Activated naive CD8-positive, alpha-beta T cell (primary cell): ENCODE results near the gene HS3ST2.
"Not testable (repeated sequence)": the region's sequence is repeated elsewhere in the genome, so short reads cannot be mapped to it uniquely, and the experiment has no call there.

Experiments used
- H3K27ac Mint-ChIP-seq: one replicate; pipeline ENCODE4 v1.8.0; 2021; ENCODE audit warnings: mixed read lengths
- H3K27me3 Mint-ChIP-seq: one replicate; pipeline ENCODE4 v1.8.0; 2021; ENCODE audit warnings: mixed read lengths
- H3K36me3 Mint-ChIP-seq: one replicate; pipeline ENCODE4 v1.8.0; 2021; ENCODE audit warnings: mixed read lengths
- H3K4me1 Mint-ChIP-seq: one replicate; pipeline ENCODE4 v1.8.0; 2021; ENCODE audit warnings: low read depth, mixed read lengths
- H3K4me3 Mint-ChIP-seq: one replicate; pipeline ENCODE4 v1.8.0; 2021; ENCODE audit warnings: mild to moderate bottlenecking, mixed read lengths
- H3K9me3 Mint-ChIP-seq: one replicate; pipeline ENCODE4 v1.8.0; 2021; ENCODE audit warnings: low read depth, mixed read lengths

HS3ST2 gene

DNA sequence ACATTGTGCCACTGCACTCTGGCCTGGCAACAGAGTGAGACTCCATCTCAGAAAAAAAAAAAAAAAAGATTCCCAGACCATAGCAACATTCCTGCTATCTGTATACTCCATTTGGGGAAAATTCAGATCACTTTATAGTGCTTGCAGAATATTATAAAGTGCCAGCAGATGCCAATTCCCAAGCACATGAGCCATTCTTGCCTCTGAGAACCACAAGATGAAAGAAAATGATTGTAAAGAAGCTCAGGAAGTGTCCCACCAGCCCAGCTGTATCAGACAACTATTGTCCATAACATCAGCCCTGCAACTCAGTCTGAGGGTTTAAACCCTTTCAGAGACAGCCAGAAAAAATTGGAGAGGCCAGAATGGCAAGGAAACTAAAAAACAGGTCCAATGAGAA, 69.0 kb downstream of the HS3ST2 start:
- Mint-ChIP-seq H3K4me3 (no peak overlapping the region), H3K9me3 (no peaks in the 10 kb centered on the region), H3K4me1 (no peaks in the 10 kb centered on the region), H3K36me3 (no peaks in the 10 kb centered on the region), H3K27ac (no peak overlapping the region), H3K27me3 (peaks cover 2% of the 10 kb centered on the region)

DNA sequence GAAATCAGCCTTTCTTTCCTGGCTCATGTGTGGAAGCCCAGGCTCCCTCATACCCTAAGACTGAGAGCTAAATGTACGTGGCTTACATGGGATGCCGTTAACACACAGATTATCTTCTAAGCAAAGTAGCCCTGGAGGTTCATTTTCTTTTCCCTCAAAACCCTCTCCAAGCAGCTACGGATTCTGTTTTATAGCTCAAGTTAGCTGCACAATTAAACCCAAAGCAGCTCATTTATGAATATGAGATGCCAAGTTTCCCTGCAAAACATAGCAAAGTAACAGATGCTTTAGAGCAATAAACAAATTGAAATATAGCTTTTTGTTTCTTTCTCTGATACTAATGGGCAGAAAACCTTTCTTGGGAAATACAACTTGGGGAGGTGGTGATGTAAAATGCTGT, 72.0 kb downstream of the HS3ST2 start:
- Mint-ChIP-seq H3K9me3 (no peaks in the 10 kb centered on the region), H3K4me1 (no peaks in the 10 kb centered on the region), H3K4me3 (no peak overlapping the region), H3K27me3 (peaks cover 2% of the 10 kb centered on the region), H3K27ac (no peak overlapping the region), H3K36me3 (no peaks in the 10 kb centered on the region)

DNA sequence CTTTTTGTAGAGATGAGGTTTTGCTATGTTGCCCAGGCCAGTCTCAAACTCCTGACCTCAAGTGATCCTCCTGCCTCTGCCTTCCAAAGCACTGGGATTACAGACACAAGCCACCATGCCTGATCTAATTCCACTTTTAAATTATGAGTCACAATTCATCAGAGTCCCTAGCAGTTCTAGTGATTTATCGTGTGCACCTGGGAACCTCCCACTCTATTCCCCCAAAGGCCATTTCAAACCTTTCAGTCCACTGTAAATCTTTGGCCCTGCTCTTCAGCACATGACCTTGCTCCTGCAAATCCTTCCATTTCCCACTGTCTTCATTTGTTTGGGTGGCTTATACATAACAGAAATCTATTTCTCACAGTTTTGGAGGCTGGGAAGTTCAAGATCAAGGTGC, 73.0 kb downstream of the HS3ST2 start:
- no peaks in the 10 kb centered on the region for H3K4me1 Mint-ChIP-seq
- no peaks in the 10 kb centered on the region for H3K9me3 Mint-ChIP-seq
- H3K36me3 Mint-ChIP-seq, result no peaks in the 10 kb centered on the region
- H3K4me3 Mint-ChIP-seq, result no peak overlapping the region
- peaks cover 2% of the 10 kb centered on the region for H3K27me3 Mint-ChIP-seq
- H3K27ac Mint-ChIP-seq, result no peak overlapping the region

DNA sequence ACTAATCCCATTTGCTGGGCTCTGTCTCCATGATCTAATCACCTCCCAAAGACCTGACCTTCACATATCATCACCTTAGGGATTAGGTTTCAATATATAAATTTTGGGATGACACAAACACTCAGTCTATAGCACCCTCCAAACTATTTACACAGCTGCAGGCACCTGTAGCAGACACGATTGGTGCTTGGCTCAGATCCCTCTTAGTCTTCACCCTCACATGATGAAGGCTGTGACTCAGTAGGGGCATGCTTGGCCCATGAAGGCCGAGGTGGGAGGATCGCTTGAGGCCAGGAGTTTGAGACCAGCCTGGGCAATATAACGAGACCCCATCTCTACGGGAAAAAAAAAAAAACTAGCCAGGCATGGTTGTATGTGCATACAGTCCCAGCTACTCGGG, 73.5 kb downstream of the HS3ST2 start:
- Mint-ChIP-seq H3K27me3 (peaks cover 2% of the 10 kb centered on the region), H3K4me1 (no peaks in the 10 kb centered on the region), H3K36me3 (no peaks in the 10 kb centered on the region), H3K4me3 (no peak overlapping the region), H3K27ac (no peak overlapping the region), H3K9me3 (no peaks in the 10 kb centered on the region)

DNA sequence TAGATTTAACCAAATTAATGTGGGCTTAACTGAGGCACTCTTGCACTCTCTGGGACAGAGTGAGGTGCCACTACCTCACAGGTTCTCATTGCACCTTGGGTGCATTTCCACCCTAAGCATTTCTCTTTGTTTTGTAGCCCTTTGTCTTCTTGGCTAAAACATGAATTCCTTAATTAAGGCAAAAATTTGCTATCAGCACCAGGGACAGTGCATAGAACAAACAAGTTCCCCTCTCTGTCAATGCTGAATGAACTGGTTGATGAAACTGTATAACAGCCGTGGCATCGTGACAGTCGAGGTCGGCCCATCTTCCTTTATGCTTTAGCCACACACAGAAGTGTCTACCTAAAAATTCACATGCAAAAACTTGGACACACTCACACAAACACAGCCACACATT, 74.8 kb downstream of the HS3ST2 start:
- Mint-ChIP-seq H3K27me3 (peaks cover 3% of the 10 kb centered on the region), H3K9me3 (no peaks in the 10 kb centered on the region), H3K27ac (no peak overlapping the region), H3K36me3 (no peaks in the 10 kb centered on the region), H3K4me3 (no peak overlapping the region), H3K4me1 (no peaks in the 10 kb centered on the region)

DNA sequence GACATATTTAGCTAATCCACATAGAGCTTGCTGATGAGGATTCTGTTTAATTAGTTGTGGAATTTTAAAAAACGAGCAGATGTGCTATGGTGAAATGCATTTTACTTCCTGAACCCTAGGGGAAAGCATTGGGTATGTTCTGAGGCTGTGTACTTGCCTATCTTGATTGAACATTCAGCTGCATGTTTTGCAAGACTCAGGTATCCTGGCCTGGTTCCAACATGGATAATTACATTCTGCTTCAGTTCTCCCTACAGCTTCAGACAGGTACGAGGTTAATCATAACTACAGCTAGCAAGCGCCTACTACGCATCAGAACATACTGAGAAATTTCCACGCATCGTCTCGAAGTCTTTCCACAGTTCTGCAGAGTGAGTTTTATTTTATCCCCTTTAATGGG, 77.0 kb downstream of the HS3ST2 start:
- H3K9me3 Mint-ChIP-seq, result no peaks in the 10 kb centered on the region
- H3K4me3 Mint-ChIP-seq, result no peak overlapping the region
- no peaks in the 10 kb centered on the region for H3K36me3 Mint-ChIP-seq
- H3K27me3 Mint-ChIP-seq, result peaks cover 12% of the 10 kb centered on the region
- H3K27ac Mint-ChIP-seq, result no peak overlapping the region
- H3K4me1 Mint-ChIP-seq, result no peaks in the 10 kb centered on the region

DNA sequence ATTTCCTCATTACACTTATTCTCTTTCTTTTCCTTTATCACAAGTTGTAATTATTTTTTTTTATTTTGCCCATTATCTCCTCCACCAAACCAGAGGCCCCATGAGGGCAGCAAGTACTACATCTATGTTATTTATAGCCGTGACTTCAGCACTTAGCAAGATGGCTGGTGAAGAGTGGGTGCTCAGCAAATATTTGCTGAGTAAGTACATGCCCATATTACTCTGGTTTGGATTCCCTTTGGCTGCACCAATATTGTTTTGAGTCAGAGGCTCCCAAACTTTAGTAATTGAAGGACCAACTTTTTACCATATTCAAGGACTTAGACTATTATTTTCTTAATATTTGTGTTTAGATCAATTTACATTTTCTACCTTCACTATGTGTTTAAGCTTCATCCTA, 83.2 kb downstream of the HS3ST2 start:
- H3K27ac Mint-ChIP-seq, result no peak overlapping the region
- H3K9me3 Mint-ChIP-seq, result no peaks in the 10 kb centered on the region
- H3K4me3 Mint-ChIP-seq, result no peak overlapping the region
- peaks cover 19% of the 10 kb centered on the region for H3K27me3 Mint-ChIP-seq
- H3K36me3 Mint-ChIP-seq, result no peaks in the 10 kb centered on the region
- H3K4me1 Mint-ChIP-seq, result no peaks in the 10 kb centered on the region

DNA sequence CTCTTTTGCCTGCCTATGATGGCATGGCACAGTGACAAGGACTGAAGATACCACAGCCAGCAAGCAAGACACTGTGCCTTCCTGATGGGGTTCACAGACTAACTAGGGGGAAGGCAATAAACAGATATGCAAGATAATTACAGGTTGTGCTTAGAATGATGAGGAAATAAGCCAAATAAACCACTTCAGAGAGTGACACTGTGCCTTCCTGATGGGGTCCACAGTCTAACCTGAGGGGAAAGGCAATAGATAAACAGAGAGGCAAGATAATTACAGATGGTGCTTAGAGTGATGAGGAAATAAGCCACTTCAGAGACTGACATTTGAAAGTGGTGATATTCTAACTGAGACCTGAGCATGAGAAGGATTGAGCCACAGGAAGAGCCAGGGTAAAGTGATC, 84.2 kb downstream of the HS3ST2 start:
- no peaks in the 10 kb centered on the region for H3K9me3 Mint-ChIP-seq
- no peak overlapping the region for H3K4me3 Mint-ChIP-seq
- H3K4me1 Mint-ChIP-seq, result no peaks in the 10 kb centered on the region
- no peak overlapping the region for H3K27ac Mint-ChIP-seq
- peaks cover 19% of the 10 kb centered on the region for H3K27me3 Mint-ChIP-seq
- no peaks in the 10 kb centered on the region for H3K36me3 Mint-ChIP-seq

DNA sequence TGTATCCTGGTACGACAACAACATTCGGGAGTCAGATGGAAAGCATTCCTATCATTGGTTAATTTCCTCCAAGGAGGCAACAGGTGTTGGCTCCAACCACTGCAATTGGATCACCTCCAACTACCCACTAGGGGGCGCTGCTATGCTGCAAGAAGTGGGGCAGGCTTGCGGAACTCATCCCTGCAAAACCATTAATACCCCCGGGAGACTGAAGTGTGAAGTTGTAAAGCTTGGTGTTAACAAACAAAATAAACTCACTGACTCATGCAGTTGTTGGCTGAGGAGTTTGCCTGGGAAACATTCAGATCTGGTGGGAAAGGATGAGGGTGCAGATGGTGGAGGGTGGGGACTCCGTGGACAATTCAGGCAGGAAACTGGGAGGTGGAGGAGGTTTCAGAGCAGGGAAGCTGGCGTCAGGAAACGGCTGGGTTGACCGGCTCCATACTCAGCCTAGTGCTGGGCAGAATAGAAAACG, 84.9 kb downstream of the HS3ST2 start:
- Mint-ChIP-seq H3K4me3 (no peak overlapping the region), H3K36me3 (no peaks in the 10 kb centered on the region), H3K27me3 (peaks cover 17% of the 10 kb centered on the region), H3K9me3 (no peaks in the 10 kb centered on the region), H3K27ac (no peak overlapping the region), H3K4me1 (no peaks in the 10 kb centered on the region)

DNA sequence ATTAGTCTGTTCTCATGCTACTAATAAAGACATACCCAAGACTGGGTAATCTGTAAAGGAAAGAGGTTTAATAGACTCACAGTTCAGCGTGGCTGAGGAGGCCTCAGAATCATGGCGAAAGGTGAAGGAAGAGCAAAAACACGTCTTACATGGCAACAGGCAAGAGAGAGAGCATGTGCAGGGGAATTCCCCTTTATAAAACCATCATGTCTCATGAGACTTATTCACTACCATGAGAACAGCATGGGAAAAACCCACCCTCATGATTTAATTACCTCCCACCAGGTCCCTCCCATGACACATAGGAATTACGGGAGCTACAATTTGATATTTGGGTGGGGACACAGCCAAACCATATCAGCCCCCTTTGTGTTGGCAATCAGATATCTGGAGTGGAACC, 85.6 kb downstream of the HS3ST2 start:
- not testable (repeated sequence) for H3K36me3 Mint-ChIP-seq, H3K27ac Mint-ChIP-seq, H3K4me1 Mint-ChIP-seq, H3K9me3 Mint-ChIP-seq, H3K4me3 Mint-ChIP-seq
- peaks cover 12% of the 10 kb centered on the region for H3K27me3 Mint-ChIP-seq

DNA sequence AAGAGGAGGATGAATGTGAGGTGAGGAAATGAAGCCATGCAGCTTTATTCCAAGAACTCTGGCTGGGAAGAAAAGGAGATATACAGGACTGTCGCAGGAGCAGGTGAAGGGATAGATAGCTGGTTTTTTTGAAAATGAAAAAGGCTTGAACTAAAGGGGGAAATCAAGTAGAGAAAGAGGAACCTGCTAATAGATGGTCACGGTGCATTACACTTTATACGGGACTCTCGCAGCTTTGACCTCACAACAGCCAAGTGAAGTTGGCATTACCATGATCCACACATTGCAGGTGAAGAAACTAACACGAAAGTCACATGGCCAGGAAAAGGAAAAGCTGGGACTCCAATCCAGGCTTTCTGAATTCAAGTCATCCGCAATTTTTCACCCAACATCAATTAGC, 86.9 kb downstream of the HS3ST2 start:
- no peak overlapping the region for H3K4me3 Mint-ChIP-seq
- H3K27me3 Mint-ChIP-seq, result peaks cover 9% of the 10 kb centered on the region
- no peak overlapping the region for H3K27ac Mint-ChIP-seq
- H3K36me3 Mint-ChIP-seq, result no peaks in the 10 kb centered on the region
- H3K4me1 Mint-ChIP-seq, result no peaks in the 10 kb centered on the region
- H3K9me3 Mint-ChIP-seq, result no peaks in the 10 kb centered on the region

DNA sequence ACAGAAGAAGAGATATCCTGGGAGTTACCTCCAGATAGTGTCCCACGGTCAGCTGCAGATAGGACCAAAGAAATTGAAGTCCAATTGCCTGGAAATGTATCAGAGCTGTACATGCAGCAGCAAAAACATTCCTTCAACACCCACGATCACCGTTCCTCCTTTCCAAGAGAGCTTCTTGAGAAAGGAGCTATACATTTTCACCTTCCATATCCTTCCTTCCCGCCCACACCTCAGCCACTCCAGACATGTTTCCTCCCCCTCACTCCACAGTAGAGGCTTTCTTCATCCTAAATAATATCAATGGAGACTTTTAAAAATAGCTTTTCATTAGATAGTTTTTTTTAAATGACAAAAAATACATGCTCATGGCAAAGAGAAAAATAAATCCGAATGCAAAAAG, 87.6 kb downstream of the HS3ST2 start:
- H3K4me1 Mint-ChIP-seq, result no peaks in the 10 kb centered on the region
- no peaks in the 10 kb centered on the region for H3K36me3 Mint-ChIP-seq
- H3K4me3 Mint-ChIP-seq, result no peak overlapping the region
- peaks cover 3% of the 10 kb centered on the region for H3K27me3 Mint-ChIP-seq
- no peak overlapping the region for H3K27ac Mint-ChIP-seq
- no peaks in the 10 kb centered on the region for H3K9me3 Mint-ChIP-seq

DNA sequence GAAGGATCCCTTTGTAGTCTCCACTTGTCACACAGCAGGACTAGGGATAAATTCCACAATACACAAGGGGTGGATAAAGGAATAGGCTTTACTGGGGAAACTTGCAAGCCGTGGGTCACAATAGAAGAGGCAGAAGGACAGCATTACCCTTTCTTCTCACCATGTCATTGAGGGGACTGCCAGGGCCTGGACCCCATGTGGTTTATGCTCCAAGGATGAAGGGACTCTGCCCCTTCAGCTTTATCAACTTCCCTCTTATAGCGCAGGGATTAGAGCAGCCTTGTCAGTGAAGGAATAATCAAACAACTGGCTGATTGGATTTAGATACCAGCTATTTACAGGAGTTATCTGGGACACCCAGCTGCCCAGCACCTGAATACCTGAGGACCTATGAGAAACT, 89.8 kb downstream of the HS3ST2 start:
- Mint-ChIP-seq H3K27me3 (peaks cover 6% of the 10 kb centered on the region), H3K4me3 (no peak overlapping the region), H3K9me3 (no peaks in the 10 kb centered on the region), H3K4me1 (no peaks in the 10 kb centered on the region), H3K27ac (no peak overlapping the region), H3K36me3 (no peaks in the 10 kb centered on the region)

DNA sequence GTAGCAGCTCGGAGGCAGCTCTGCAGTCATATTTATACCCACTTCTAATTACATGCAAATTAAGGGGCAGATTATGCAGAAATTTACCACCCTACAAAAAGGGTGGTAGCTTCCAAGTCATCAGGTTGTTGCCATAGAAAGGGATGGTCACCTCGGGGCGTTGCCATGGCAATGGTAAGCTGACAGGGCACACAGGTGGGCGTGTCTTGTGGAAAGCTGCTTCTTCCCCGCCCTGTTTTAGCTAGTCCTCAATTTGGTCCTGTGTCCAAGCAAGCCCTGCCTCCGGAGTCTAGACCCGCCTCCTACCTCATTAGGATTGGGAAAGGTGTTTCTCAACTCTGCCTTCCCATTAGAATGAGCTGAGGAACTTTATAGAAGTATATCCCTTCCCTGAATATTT, 98.7 kb downstream of the HS3ST2 start:
- Mint-ChIP-seq H3K27ac (no peak overlapping the region), H3K9me3 (no peaks in the 10 kb centered on the region), H3K36me3 (no peaks in the 10 kb centered on the region), H3K27me3 (peaks cover 2% of the 10 kb centered on the region), H3K4me1 (no peaks in the 10 kb centered on the region), H3K4me3 (no peak overlapping the region)

DNA sequence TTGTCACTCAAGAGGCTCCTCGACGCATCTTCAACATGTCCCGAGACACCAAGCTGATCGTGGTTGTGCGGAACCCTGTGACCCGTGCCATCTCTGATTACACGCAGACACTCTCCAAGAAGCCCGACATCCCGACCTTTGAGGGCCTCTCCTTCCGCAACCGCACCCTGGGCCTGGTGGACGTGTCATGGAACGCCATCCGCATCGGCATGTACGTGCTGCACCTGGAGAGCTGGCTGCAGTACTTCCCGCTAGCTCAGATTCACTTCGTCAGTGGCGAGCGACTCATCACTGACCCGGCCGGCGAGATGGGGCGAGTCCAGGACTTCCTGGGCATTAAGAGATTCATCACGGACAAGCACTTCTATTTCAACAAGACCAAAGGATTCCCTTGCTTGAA, 101.0 kb downstream of the HS3ST2 start:
- Mint-ChIP-seq H3K4me3 (no peak overlapping the region), H3K27ac (no peak overlapping the region)

DNA sequence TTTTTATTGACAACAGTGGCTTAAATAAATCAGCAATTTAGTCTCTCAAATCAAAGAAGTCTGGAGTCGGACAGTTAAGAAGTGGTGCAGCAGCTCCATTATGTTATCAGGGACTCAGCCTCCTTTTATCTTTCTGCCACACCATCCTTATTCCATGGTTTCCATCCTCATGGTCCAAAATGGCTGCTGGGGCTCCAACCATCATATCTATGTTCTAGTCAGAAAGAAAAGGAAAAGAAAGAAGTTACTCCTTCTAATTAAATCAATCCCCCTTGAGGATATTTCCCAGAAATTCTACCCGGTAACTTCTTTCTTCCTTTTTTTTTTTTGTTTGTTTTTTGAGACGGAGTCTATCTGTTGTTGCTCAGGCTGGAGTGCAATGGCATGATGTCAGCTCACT, 109.5 kb downstream of the HS3ST2 start:
- Mint-ChIP-seq H3K9me3 (no peaks in the 10 kb centered on the region), H3K36me3 (no peaks in the 10 kb centered on the region), H3K4me1 (no peaks in the 10 kb centered on the region), H3K27ac (no peak overlapping the region), H3K4me3 (no peak overlapping the region), H3K27me3 (peaks cover 5% of the 10 kb centered on the region)

More for the DNA sequence above, 101.0 kb downstream of the HS3ST2 start:
- Mint-ChIP-seq H3K4me1 (no peaks in the 10 kb centered on the region), H3K27me3 (no peaks in the 10 kb centered on the region), H3K9me3 (no peaks in the 10 kb centered on the region), H3K36me3 (no peaks in the 10 kb centered on the region)

DNA sequence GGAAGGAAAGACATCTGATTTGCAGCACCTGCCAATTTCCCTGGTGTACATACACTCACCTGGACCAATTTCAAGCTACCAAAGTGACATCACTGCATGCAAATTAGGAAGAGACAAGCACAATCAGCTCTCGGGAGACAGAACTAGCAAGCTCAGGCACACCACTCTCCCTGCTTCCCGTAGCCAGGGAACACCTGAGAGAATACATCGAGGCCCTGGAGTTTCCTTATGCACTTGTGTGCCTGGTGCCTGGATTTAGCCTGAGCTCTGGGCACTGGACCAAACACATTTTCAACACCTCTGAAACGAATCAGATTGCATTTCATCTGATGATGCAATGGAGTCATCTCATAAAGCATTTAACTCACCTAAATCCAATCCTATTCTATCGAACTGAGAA, 110.5 kb downstream of the HS3ST2 start:
- Mint-ChIP-seq H3K4me1 (no peaks in the 10 kb centered on the region), H3K4me3 (no peak overlapping the region), H3K27me3 (peaks cover 5% of the 10 kb centered on the region), H3K36me3 (no peaks in the 10 kb centered on the region), H3K9me3 (no peaks in the 10 kb centered on the region), H3K27ac (no peak overlapping the region)
